Mesenchymal stem cell (in vitro differentiated cells and primary cell): Measurements from ENCODE around the gene CDRT4. TPM values are rescaled to one million over a fixed set of nuclear protein-coding genes. Genes with fewer than 3 reads are reported as not detected.
A peak's percentile ranks its signal among the peaks of the same experiment; 100 is the strongest.

Experiments used
- DNase-seq: peaks from one replicate; pipeline ENCODE4 v3.0.0-alpha.2; 2013
- H2AFZ ChIP-seq: one replicate; pipeline ENCODE4 v1.6.1; 2013; ENCODE audit warnings: low read depth, mild to moderate bottlenecking, control low read depth, inconsistent platforms, low read length, moderate library complexity
- H2AK5ac ChIP-seq: 2 replicates; pipeline ENCODE4 v1.6.1; 2013; ENCODE audit warnings: low read length, moderate library complexity, mild to moderate bottlenecking, inconsistent platforms; ENCODE audit not compliant: severe bottlenecking
- H2BK120ac ChIP-seq: one replicate; pipeline ENCODE4 v1.6.1; 2013; ENCODE audit warnings: low read depth, mild to moderate bottlenecking, inconsistent platforms, low read length, moderate library complexity
- H2BK12ac ChIP-seq, 2 experiments: one replicate each; pipeline ENCODE4 v1.6.1; 2013; ENCODE audit warnings: inconsistent platforms in 2 of 2, low read length in 2 of 2, mild to moderate bottlenecking in 2 of 2, moderate library complexity in 2 of 2, control low read depth in 1 of 2
- H2BK15ac ChIP-seq: one replicate; pipeline ENCODE4 v1.6.1; 2013; ENCODE audit warnings: mild to moderate bottlenecking, low read depth, inconsistent platforms; ENCODE audit not compliant: poor library complexity, severe bottlenecking
- H2BK5ac ChIP-seq: 2 replicates; pipeline ENCODE4 v1.6.1; 2013; ENCODE audit warnings: low read depth, mild to moderate bottlenecking, low read length, control low read depth, inconsistent platforms; ENCODE audit not compliant: poor library complexity, severe bottlenecking
- H3K14ac ChIP-seq, 2 experiments: one replicate each; pipeline ENCODE4 v1.6.1; 2013; ENCODE audit warnings: inconsistent platforms in 2 of 2, low read length in 2 of 2, control low read depth in 1 of 2, mild to moderate bottlenecking in 1 of 2, moderate library complexity in 1 of 2
- H3K18ac ChIP-seq, 2 experiments: one replicate each; pipeline ENCODE4 v1.6.1; 2013; ENCODE audit warnings: inconsistent platforms in 2 of 2, low read length in 2 of 2, control low read depth in 1 of 2, low read depth in 1 of 2, mild to moderate bottlenecking in 1 of 2
- H3K23ac ChIP-seq, 2 experiments: one replicate each; pipeline ENCODE4 v1.6.1; 2013; ENCODE audit warnings: inconsistent platforms in 2 of 2, low read length in 2 of 2, mild to moderate bottlenecking in 2 of 2, moderate library complexity in 2 of 2, control low read depth in 1 of 2
- H3K27ac ChIP-seq: 2 replicates; pipeline ENCODE4 v1.5.1; 2013; ENCODE audit warnings: mild to moderate bottlenecking, moderate library complexity, low read length, control low read depth, inconsistent platforms; ENCODE audit not compliant: poor library complexity, severe bottlenecking
- H3K27me3 ChIP-seq, 2 experiments: 2 replicates each; pipeline versions ENCODE4 v1.6.1 to v1.7.0; 2013; ENCODE audit warnings: low read length in 2 of 2, mild to moderate bottlenecking in 2 of 2, moderate library complexity in 2 of 2, control low read depth in 1 of 2, inconsistent platforms in 1 of 2; ENCODE audit not compliant: control insufficient read depth in 1 of 2, insufficient read depth in 1 of 2
- H3K36me3 ChIP-seq, 2 experiments: 2 replicates each; pipeline versions ENCODE4 v1.6.1 to v1.7.0; 2013; ENCODE audit warnings: low read length in 2 of 2, control low read depth in 1 of 2, inconsistent platforms in 1 of 2, low read depth in 1 of 2, mild to moderate bottlenecking in 1 of 2; ENCODE audit not compliant: insufficient read depth in 2 of 2, control insufficient read depth in 1 of 2
- H3K4ac ChIP-seq, 2 experiments: one replicate each; pipeline ENCODE4 v1.6.1; 2013; ENCODE audit warnings: inconsistent platforms in 2 of 2, low read length in 2 of 2, mild to moderate bottlenecking in 2 of 2, moderate library complexity in 2 of 2, control low read depth in 1 of 2, low read depth in 1 of 2
- H3K4me1 ChIP-seq: 2 replicates; pipeline ENCODE4 v1.6.1; 2013; ENCODE audit warnings: low read depth, low read length, control low read depth; ENCODE audit not compliant: control insufficient read depth, insufficient read depth
- H3K4me2 ChIP-seq: 2 replicates; pipeline ENCODE4 v1.6.1; 2013; ENCODE audit warnings: low read length, mild to moderate bottlenecking, inconsistent platforms; ENCODE audit not compliant: poor library complexity, severe bottlenecking
- H3K4me3 ChIP-seq, 2 experiments: 2 replicates each; pipeline versions ENCODE4 v1.5.1 to v1.7.0; 2013; ENCODE audit warnings: low read length in 2 of 2, mild to moderate bottlenecking in 2 of 2, control low read depth in 1 of 2, low read depth in 1 of 2; ENCODE audit not compliant: insufficient read depth in 1 of 2
- H3K79me1 ChIP-seq: replicated peaks from 2 replicates; pipeline ENCODE4 v1.6.1; 2013; ENCODE audit warnings: mild to moderate bottlenecking, control low read depth, low read length, inconsistent platforms; ENCODE audit not compliant: poor library complexity, severe bottlenecking
- H3K9ac ChIP-seq: 2 replicates; pipeline ENCODE4 v1.7.0; 2013; ENCODE audit warnings: mild to moderate bottlenecking, low read length, moderate library complexity
- H3K9me3 ChIP-seq: 2 replicates; pipeline ENCODE4 v1.7.0; 2013; ENCODE audit warnings: mild to moderate bottlenecking, low read length; ENCODE audit not compliant: control insufficient read depth
- H4K8ac ChIP-seq: one replicate; pipeline ENCODE4 v1.6.1; 2013; ENCODE audit warnings: inconsistent platforms, mild to moderate bottlenecking, low read length, moderate library complexity
- H4K91ac ChIP-seq: one replicate; pipeline ENCODE4 v1.6.1; 2013; ENCODE audit warnings: mild to moderate bottlenecking, low read length, inconsistent platforms
- WGBS: methylation state at CpG from one replicate; pipeline ENCODE4 v1.1.7; 2013; ENCODE audit warnings: mixed read lengths; 5-methylcytosine and 5-hydroxymethylcytosine counted together
- polyA plus RNA-seq, 2 experiments: library from polyadenylated mRNA; stranded (reverse); fragments of 200-250 nt; gene quantifications; one replicate each; pipeline ENCODE4 v1.2.3, GENCODE V29; 2013

The CDRT4 gene
- polyA plus RNA-seq (2013, experiment 1 of 2) = 3.5 TPM
- polyA plus RNA-seq (2013, experiment 2 of 2) = 3.4 TPM

GRCh38 chr17:15467592-15467991, at the start of gene CDRT4:
Gene CDRT4 (minus strand): TSS chr17:15467621. CDS start chr17:15440238, 27,383 bp downstream.
- H3K14ac ChIP-seq = peak within 1 kb of the TSS in 1 of 2 experiments; percentile 1

DNA sequence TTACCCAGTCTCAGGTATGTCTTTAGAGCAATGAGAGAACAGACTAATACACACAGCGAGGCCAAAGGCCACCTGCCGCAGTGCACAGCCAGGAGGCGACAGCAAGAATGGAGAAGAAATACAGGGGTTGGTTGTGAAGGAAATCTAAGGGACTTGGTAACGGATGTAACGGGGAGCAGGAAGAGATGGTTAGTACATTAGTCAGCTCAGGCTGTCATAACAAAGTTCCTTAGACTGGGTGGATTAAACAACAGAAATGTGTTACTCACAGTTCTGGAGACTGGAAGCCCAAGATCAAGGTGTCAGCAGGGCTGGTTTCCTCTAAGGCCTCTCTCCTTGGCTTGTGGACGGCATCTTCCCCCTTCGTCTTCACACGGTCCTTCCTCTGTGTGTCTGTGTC, 48.7 kb upstream of the CDRT4 start:
- 66% methylated on average over 8 of the region's 8 CpGs for WGBS
- H3K79me1 ChIP-seq = peaks cover 25% of the 10 kb centered on the region
- no peak overlapping the region for H4K91ac ChIP-seq
- H2AK5ac ChIP-seq = no peak overlapping the region
- no peak overlapping the region for H3K4ac ChIP-seq
- H3K23ac ChIP-seq = no peak overlapping the region
- H3K4me3 ChIP-seq = no peak overlapping the region
- no peaks in the 10 kb centered on the region for H3K4me1 ChIP-seq
- H4K8ac ChIP-seq = no peak overlapping the region
- H3K4me2 ChIP-seq = no peak overlapping the region
- H2BK12ac ChIP-seq = no peak overlapping the region
- no peak overlapping the region for H3K27ac ChIP-seq
- H3K9me3 ChIP-seq = peaks cover 4% of the 10 kb centered on the region
- no peaks in the 10 kb centered on the region for H3K27me3 ChIP-seq
- H3K9ac ChIP-seq = no peak overlapping the region
- DNase-seq = peak; percentile 43
- no peak overlapping the region for H2BK5ac ChIP-seq
- no peak overlapping the region for H2BK15ac ChIP-seq
- no peak overlapping the region for H3K14ac ChIP-seq
- H2BK120ac ChIP-seq = no peak overlapping the region
- no peak overlapping the region for H3K18ac ChIP-seq
- peaks cover 29 to 38% of the 10 kb centered on the region in 2 experiments for H3K36me3 ChIP-seq
- H2AFZ ChIP-seq = no peak overlapping the region

More at GRCh38 chr17:15467592-15467991, at the start of gene CDRT4:
- Histone ChIP-seq H4K91ac (no peak within 1 kb of the TSS), H2BK5ac (no peak within 1 kb of the TSS), H2BK15ac (no peak within 1 kb of the TSS), H2BK12ac (no peak within 1 kb of the TSS), H3K27me3 (no peaks in the 10 kb centered on the region), H3K9me3 (no peaks in the 10 kb centered on the region), H2AFZ (no peak within 1 kb of the TSS), H3K4me3 (no peak within 1 kb of the TSS), H3K27ac (no peak within 1 kb of the TSS), H3K4ac (no peak within 1 kb of the TSS), H3K79me1 (no peaks in the 10 kb centered on the region), H3K9ac (no peak within 1 kb of the TSS), H3K23ac (peak within 1 kb of the TSS in 1 of 2 experiments; percentile 36), H2BK120ac (no peak within 1 kb of the TSS), H3K4me2 (no peak within 1 kb of the TSS), H3K36me3 (no peaks in the 10 kb centered on the region), H3K4me1 (peaks cover 30% of the 10 kb centered on the region), H3K18ac (no peak within 1 kb of the TSS), H2AK5ac (no peak within 1 kb of the TSS), H4K8ac (no peak within 1 kb of the TSS)
- no peak for DNase-seq
- 54% methylated on average over 3 of the region's 3 CpGs for WGBS

- Histone ChIP-seq H3K27me3 (no peaks in the 10 kb centered on the region), H2BK120ac (no peak overlapping the region), H3K79me1 (peaks cover 27% of the 10 kb centered on the region), H3K4ac (no peak overlapping the region), H3K4me1 (no peaks in the 10 kb centered on the region), H2BK12ac (no peak overlapping the region), H3K4me3 (no peak overlapping the region), H3K14ac (no peak overlapping the region), H4K8ac (no peak overlapping the region), H3K9ac (no peak overlapping the region), H2AK5ac (no peak overlapping the region), H3K9me3 (peaks cover 4% of the 10 kb centered on the region), H3K18ac (no peak overlapping the region), H3K27ac (no peak overlapping the region), H2AFZ (no peak overlapping the region), H3K23ac (no peak overlapping the region), H3K4me2 (no peak overlapping the region), H3K36me3 (peaks cover 29 to 39% of the 10 kb centered on the region in 2 experiments), H2BK15ac (no peak overlapping the region), H4K91ac (no peak overlapping the region), H2BK5ac (no peak overlapping the region)
- WGBS = 25% methylated on average over 2 of the region's 2 CpGs
- DNase-seq = no peak
Measured at GRCh38 chr17:15514469-15514868, 47.0 kb upstream of the CDRT4 start.

DNA sequence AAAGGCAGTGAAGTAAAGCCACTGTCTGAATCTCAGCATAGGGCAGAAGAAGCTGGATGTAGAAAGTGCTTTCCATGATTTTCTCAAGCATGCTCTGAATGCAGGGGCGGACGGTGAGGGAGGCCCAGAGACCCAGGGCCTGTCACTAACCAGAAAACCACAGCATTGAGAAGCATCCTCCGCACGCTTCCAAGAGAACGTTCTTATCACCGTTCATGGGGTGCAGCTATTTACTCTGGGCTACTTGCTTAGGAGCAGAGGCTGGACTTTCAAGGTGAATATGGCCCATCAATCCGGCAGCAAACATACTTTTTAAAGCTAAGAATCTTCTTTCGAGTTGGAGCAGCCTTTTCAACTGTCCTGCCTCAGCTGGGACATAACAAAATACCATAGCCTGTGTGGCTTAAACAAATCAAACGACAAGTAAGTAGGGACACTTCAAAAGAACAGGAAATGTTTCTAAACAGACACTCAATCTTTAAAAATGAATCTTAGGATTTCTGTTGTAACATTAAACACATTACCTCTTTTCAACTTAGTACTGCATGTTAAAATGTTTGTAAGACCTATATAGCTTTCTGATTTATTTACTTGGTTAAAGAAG, 46.5 kb upstream of the CDRT4 start:
- peak overlapping the region in 1 of 2 experiments; percentile 25 for H3K18ac ChIP-seq
- H3K4me3 ChIP-seq = no peak overlapping the region
- H3K9ac ChIP-seq = peak overlapping the region; percentile 58
- H3K27me3 ChIP-seq = no peaks in the 10 kb centered on the region
- H3K4me1 ChIP-seq = no peaks in the 10 kb centered on the region
- H3K23ac ChIP-seq = no peak overlapping the region
- peaks cover 29 to 37% of the 10 kb centered on the region in 2 experiments for H3K36me3 ChIP-seq
- no peak overlapping the region for H4K91ac ChIP-seq
- H3K14ac ChIP-seq = no peak overlapping the region
- H3K4ac ChIP-seq = no peak overlapping the region
- H2AK5ac ChIP-seq = no peak overlapping the region
- no peak overlapping the region for H2AFZ ChIP-seq
- H2BK15ac ChIP-seq = no peak overlapping the region
- H3K27ac ChIP-seq = no peak overlapping the region
- H2BK5ac ChIP-seq = no peak overlapping the region
- peak; percentile 39 for DNase-seq
- peaks cover 28% of the 10 kb centered on the region for H3K79me1 ChIP-seq
- no peak overlapping the region for H2BK120ac ChIP-seq
- peaks cover 4% of the 10 kb centered on the region for H3K9me3 ChIP-seq
- 71% methylated on average over 9 of the region's 9 CpGs for WGBS
- H2BK12ac ChIP-seq = peak overlapping the region in 1 of 2 experiments; percentile 32
- H4K8ac ChIP-seq = no peak overlapping the region
- H3K4me2 ChIP-seq = no peak overlapping the region
